Measurements from ENCODE around the gene MAPK11.

MAPK11 gene

GRCh38 chr22:50307890-50308596 is 37.9 kb upstream of the MAPK11 start:
- DNase-seq: no peak

- peak in 2 of 6 experiments; percentile 13 to 15 for DNase-seq
Observed at GRCh38 chr22:50306753-50307749, 36.9 kb upstream of the MAPK11 start, which contains the start of gene PLXNB2. TSS of gene PLXNB2 (minus strand) at chr22:50307646. CDS start at chr22:50290584, 17,062 bp downstream.

- DNase-seq: no peak
Observed at GRCh38 chr22:50305923-50306566, 35.9 kb upstream of the MAPK11 start.

GRCh38 chr22:50305393-50305922 is 35.3 kb upstream of the MAPK11 start:
- no peak for DNase-seq

- no peak for DNase-seq
Observed at GRCh38 chr22:50304528-50305392, 34.6 kb upstream of the MAPK11 start.

- no peak for DNase-seq
Observed at GRCh38 chr22:50303848-50304527, 33.8 kb upstream of the MAPK11 start.

GRCh38 chr22:50303515-50303847 is 33.3 kb upstream of the MAPK11 start:
- DNase-seq: no peak

GRCh38 chr22:50302564-50302963 is 32.4 kb upstream of the MAPK11 start:
- DNase-seq: no peak

- no peak for DNase-seq
Observed at GRCh38 chr22:50302041-50302541, 31.9 kb upstream of the MAPK11 start.

- no peak for DNase-seq
Observed at GRCh38 chr22:50301581-50301991, 31.4 kb upstream of the MAPK11 start.

GRCh38 chr22:50300620-50301257 is 30.6 kb upstream of the MAPK11 start:
- no peak for DNase-seq

GRCh38 chr22:50299785-50300619 is 29.8 kb upstream of the MAPK11 start:
- DNase-seq: no peak

GRCh38 chr22:50298937-50299784 is 29.0 kb upstream of the MAPK11 start:
- no peak for DNase-seq

GRCh38 chr22:50298266-50298637 is 28.1 kb upstream of the MAPK11 start:
- no peak for DNase-seq

GRCh38 chr22:50297510-50298265 is 27.5 kb upstream of the MAPK11 start:
- no peak for DNase-seq

- DNase-seq: no peak
Observed at GRCh38 chr22:50296658-50297490, 26.7 kb upstream of the MAPK11 start.

- DNase-seq: no peak
Observed at GRCh38 chr22:50294319-50294656, 24.1 kb upstream of the MAPK11 start.

Data from stimulated activated naive CD4-positive, alpha-beta T cell (primary cell).